SK-MEL-5 (cell line): ENCODE data around the gene GNG2. TPM values are rescaled to one million over a fixed set of nuclear protein-coding genes. Genes with fewer than 3 reads are reported as not detected.
"Not testable (repeated sequence)": the region's sequence is repeated elsewhere in the genome, so short reads cannot be mapped to it uniquely, and the experiment has no call there.

Experiments
- DNase-seq: peaks from one replicate; pipeline ENCODE4 v3.0.0-alpha.2; 2016; ENCODE audit warnings: low read depth, low spot score
- in situ Hi-C: cut with HindIII; loops from 2 replicates; pipeline ENCODE4 v1.10.0; 2016; ENCODE audit warnings: low sequenced_read_pairs, high pct_unique_total_duplicates, low pct_unique_long_range_greater_than_20kb
- total RNA-seq: library from RNA; depleted of rRNA; stranded (reverse); fragments of >200 nt; shearing (Covaris generic); gene quantifications from 2 replicates; pipeline ENCODE4 v1.2.3, GENCODE V29; 2014

The GNG2 gene
- total RNA-seq, 1 experiment from 2014 or later, result 19.1 TPM

- DNase-seq, result no peak
- in situ Hi-C loops, result no loop called here
Observed at GRCh38 chr14:51873221-51873893, 12.9 kb downstream of the GNG2 start.

- in situ Hi-C loops, result no loop called here
- no peak for DNase-seq
Observed at GRCh38 chr14:51877810-51878209, 17.4 kb downstream of the GNG2 start.

GRCh38 chr14:51879170-51879569 is 18.8 kb downstream of the GNG2 start:
- in situ Hi-C loops, result no loop called here
- DNase-seq, result no peak

GRCh38 chr14:51880835-51881580 is 20.6 kb downstream of the GNG2 start:
- peak; percentile 39 for DNase-seq
- in situ Hi-C loops, result no loop called here

- in situ Hi-C loops, result no loop called here
- DNase-seq, result no peak
Observed at GRCh38 chr14:51881636-51882035, 21.2 kb downstream of the GNG2 start.

GRCh38 chr14:51883232-51883631 is 22.8 kb downstream of the GNG2 start:
- in situ Hi-C loops, result no loop called here
- no peak for DNase-seq

- DNase-seq, result no peak
- in situ Hi-C loops, result no loop called here
Observed at GRCh38 chr14:51884086-51884927, 23.9 kb downstream of the GNG2 start.

GRCh38 chr14:51889851-51890250 is 29.4 kb downstream of the GNG2 start:
- in situ Hi-C loops, result no loop called here
- no peak for DNase-seq

GRCh38 chr14:51894250-51894649 is 33.8 kb downstream of the GNG2 start:
- peak; percentile 5 for DNase-seq
- in situ Hi-C loops, result no loop called here

GRCh38 chr14:51895375-51895774 is 35.0 kb downstream of the GNG2 start:
- DNase-seq, result no peak
- in situ Hi-C loops, result no loop called here

GRCh38 chr14:51897791-51898355 is 37.5 kb downstream of the GNG2 start:
- in situ Hi-C loops, result no loop called here
- no peak for DNase-seq

GRCh38 chr14:51901475-51902024 is 41.1 kb downstream of the GNG2 start:
- in situ Hi-C loops, result no loop called here

GRCh38 chr14:51905656-51906121 is 45.3 kb downstream of the GNG2 start:
- DNase-seq, in situ Hi-C loops: not testable (repeated sequence)

More at GRCh38 chr14:51901475-51902024, 41.1 kb downstream of the GNG2 start:
- no peak for DNase-seq

GRCh38 chr14:51908086-51908485 is 47.7 kb downstream of the GNG2 start:
- in situ Hi-C loops, result no loop called here
- no peak for DNase-seq

GRCh38 chr14:51912112-51912786 is 51.8 kb downstream of the GNG2 start:
- in situ Hi-C loops, result no loop called here
- peak; percentile 41 for DNase-seq

GRCh38 chr14:51914310-51914709 is 53.9 kb downstream of the GNG2 start:
- in situ Hi-C loops, result no loop called here
- DNase-seq, result no peak

GRCh38 chr14:51917193-51917592 is 56.8 kb downstream of the GNG2 start:
- DNase-seq, result no peak
- in situ Hi-C loops, result no loop called here
